Breast epithelium (tissue), 3 donors: ENCODE measurements around the gene PRCD.

Experiments
- CTCF ChIP-seq, 3 donors: fragments of 450-650 bp; IDR thresholded peaks; one replicate each; pipeline ENCODE4 v1.5.1; 2016 to 2017; ENCODE audit warnings: antibody characterized with exemption in 3 of 3, mild to moderate bottlenecking in 3 of 3, moderate library complexity in 3 of 3
- POLR2A ChIP-seq: fragments of 450-650 bp; IDR thresholded peaks from one replicate; pipeline ENCODE4 v1.6.1; 2016; ENCODE audit warnings: antibody characterized with exemption, mild to moderate bottlenecking, moderate library complexity
- POLR2AphosphoS5 ChIP-seq, 3 donors: sonication (generic); formaldehyde crosslinking; IDR thresholded peaks; one replicate each; pipeline ENCODE4 v1.6.1; 2017; ENCODE audit warnings: antibody characterized with exemption in 3 of 3

DNA sequence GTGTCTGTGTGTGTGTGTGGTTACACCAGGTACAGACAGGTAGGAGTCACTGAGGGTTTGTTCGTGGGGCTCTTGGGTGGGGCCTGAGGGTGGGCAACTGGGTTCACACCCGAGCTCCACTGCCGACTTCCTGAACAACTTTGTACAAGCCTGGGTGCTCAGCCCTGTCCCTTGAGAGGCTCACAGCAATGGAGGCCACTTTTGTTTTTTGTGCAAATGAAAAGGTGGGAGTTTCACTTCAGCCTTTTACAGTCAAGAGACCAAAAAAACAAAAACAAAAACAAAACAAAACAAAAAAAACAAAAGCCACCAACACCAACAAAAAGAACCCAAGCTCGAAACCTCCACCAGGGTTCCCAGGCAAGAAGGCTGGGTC lies 41.0 kb upstream of the PRCD start:
- no peak for TF ChIP-seq CTCF (IDR thresholded peaks at IDR 0.05)
- no peak for TF ChIP-seq POLR2AphosphoS5 (IDR thresholded peaks at IDR 0.05)
- no peak for TF ChIP-seq POLR2A
